Measurements from ENCODE around the gene PLCB4.
"Not testable (repeated sequence)": the region's sequence is repeated elsewhere in the genome, so short reads cannot be mapped to it uniquely, and the experiment has no call there.

The PLCB4 gene

GRCh38 chr20:9375221-9375681 lies 306.4 kb downstream of the PLCB4 start:
- no peak overlapping the region for H3K4me3 ChIP-seq (ENCODE audit: low read depth, low read length)
- DNase-seq (ENCODE audit: low read depth) = no peak

GRCh38 chr20:9377007-9377406 lies 308.1 kb downstream of the PLCB4 start:
- TF ChIP-seq, protein P1, sequence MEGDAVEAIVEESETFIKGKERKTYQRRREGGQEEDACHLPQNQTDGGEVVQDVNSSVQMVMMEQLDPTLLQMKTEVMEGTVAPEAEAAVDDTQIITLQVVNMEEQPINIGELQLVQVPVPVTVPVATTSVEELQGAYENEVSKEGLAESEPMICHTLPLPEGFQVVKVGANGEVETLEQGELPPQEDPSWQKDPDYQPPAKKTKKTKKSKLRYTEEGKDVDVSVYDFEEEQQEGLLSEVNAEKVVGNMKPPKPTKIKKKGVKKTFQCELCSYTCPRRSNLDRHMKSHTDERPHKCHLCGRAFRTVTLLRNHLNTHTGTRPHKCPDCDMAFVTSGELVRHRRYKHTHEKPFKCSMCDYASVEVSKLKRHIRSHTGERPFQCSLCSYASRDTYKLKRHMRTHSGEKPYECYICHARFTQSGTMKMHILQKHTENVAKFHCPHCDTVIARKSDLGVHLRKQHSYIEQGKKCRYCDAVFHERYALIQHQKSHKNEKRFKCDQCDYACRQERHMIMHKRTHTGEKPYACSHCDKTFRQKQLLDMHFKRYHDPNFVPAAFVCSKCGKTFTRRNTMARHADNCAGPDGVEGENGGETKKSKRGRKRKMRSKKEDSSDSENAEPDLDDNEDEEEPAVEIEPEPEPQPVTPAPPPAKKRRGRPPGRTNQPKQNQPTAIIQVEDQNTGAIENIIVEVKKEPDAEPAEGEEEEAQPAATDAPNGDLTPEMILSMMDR (IDR thresholded peaks at IDR 0.05; ENCODE audit: insufficient read depth, low read depth, low read length, missing control alignments) = no peak
- H3K4me3 ChIP-seq (ENCODE audit: low read depth, low read length) = no peak overlapping the region
- no peak for DNase-seq (ENCODE audit: low read depth)

More at GRCh38 chr20:9375221-9375681, 306.4 kb downstream of the PLCB4 start:
- TF ChIP-seq, protein P1 (IDR thresholded peaks at IDR 0.05; ENCODE audit: insufficient read depth, low read depth, low read length, missing control alignments) = no peak

DNA sequence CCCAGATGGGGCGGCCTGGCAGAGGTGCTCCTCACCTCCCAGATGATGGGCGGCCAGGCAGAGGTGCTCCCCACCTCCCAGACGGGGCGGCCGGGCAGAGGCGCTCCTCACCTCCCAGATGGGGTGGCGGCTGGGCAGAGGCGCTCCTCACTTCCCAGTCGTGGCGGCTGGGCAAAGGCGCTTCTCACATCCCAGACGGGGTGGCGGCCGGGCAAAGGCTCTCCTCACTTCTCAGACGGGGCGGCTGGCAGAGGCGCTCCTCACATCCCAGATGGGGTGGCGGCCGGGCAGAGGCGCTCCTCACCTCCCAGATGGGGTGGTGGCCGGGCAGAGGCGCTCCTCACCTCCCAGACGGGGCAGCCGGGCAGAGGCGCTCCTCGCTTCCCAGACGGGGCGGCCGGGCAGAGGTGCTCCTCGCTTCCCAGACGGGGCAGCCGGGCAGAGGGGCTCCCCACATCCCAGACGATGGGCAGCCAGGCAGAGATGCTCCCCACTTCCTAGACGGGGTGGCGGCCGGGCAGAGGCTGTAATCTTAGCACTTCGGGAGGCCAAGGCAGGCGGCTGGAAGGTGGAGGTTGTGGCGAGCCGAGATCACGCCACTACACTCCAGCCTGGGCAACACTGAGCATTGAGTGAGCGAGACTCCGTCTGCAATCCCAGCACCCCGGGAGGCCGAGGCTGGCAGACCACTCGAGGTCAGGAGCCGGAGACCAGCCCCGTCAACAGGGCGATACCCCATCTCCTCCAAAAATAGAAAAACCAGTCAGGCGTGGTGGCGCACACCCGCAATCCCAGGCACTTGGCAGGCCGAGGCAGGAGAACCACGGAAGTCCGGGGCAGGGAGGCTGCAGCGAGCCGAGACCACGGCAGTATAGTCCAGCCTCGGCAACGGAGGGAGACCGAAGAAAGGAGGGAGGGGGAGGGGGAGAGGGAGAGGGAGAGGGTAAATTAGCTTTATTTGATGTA lies 316.7 kb downstream of the PLCB4 start:
- DNase-seq (ENCODE audit: low read depth); H3K4me3 ChIP-seq (ENCODE audit: low read depth, low read length): not testable (repeated sequence)

DNA sequence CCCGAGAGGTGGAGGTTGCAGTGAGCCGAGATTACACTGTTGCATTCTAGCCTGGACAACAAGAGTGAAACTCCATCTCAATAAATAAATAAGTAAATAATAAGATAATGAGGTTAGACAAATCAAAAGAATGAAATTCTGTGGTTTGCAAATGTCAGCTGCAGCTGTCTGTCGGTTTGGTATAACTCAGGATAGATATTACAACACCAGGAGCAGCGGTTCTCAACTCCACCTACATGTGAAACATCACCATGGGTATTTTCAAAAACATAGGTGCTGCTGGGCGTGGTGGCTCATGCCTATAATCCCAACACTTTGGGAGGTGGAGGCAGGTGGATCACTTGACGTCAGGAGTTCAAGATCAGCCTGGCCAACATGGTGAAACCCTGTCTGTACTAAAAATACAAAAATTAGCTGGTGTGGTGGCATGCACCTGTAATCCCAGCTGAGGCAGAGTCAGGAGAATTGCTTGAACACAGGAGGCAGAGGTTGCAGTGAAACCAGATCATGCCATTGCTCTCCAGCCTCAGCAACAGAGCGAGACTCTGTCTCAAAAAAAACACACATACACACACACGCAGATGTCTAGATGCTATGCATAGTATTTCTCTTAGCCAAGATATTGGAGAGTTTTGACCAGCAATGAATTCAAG lies 319.4 kb downstream of the PLCB4 start:
- H3K4me3 ChIP-seq (ENCODE audit: low read depth, low read length) = no peak overlapping the region
- no peak for DNase-seq (ENCODE audit: low read depth)
- TF ChIP-seq, protein P1 (IDR thresholded peaks at IDR 0.05; ENCODE audit: insufficient read depth, low read depth, low read length, missing control alignments) = no peak

- TF ChIP-seq, protein P1 (IDR thresholded peaks at IDR 0.05; ENCODE audit: insufficient read depth, low read depth, low read length, missing control alignments) = no peak
- DNase-seq (ENCODE audit: low read depth) = no peak
- H3K4me3 ChIP-seq (ENCODE audit: low read depth, low read length) = no peak overlapping the region
Measured at GRCh38 chr20:9388813-9389161, 319.9 kb downstream of the PLCB4 start.

DNA sequence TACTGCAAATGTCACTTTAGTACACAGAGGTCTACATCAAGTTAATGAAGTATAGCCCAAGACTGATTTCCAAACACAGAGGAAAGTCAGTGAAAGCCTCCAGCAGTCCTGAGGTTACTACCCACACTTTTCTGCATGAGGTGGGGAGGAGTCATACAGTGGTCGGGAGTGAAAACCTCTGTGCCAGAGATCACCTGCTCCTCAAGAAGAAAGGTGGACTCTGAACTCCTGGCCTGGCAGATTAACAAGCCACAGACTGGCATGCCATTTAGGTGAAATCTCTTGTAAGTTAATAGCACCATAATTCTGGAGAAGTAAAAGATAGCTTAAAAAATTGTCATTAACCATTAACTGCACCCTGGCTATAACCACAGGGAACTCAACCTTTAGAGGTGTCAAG lies 320.5 kb downstream of the PLCB4 start:
- no peak for DNase-seq (ENCODE audit: low read depth)
- TF ChIP-seq, protein P1 (IDR thresholded peaks at IDR 0.05; ENCODE audit: insufficient read depth, low read depth, low read length, missing control alignments) = no peak
- no peak overlapping the region for H3K4me3 ChIP-seq (ENCODE audit: low read depth, low read length)

DNA sequence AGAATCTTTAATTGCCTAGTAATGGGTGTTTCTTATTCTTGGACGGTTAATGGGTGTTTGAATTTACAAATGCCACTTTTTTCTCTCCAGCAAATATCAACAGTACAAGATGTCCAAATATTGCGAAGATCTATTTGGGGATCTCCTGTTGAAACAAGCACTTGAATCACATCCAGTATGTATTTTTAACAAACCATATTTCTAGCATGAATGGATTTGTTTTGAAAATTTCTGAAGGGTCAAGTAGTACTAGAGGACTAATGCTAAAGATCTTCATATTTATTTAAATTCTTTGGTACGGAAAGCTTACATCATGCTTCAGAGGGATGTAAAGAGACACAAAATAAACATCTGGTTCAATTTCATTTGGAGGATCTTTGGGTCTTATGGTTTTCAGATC lies 321.6 kb downstream of the PLCB4 start:
- H3K4me3 ChIP-seq (ENCODE audit: low read depth, low read length) = no peak overlapping the region
- TF ChIP-seq, protein P1 (IDR thresholded peaks at IDR 0.05; ENCODE audit: insufficient read depth, low read depth, low read length, missing control alignments) = no peak
- DNase-seq (ENCODE audit: low read depth) = no peak

All from GM12865 (cell line).